K562 (cell line): ENCODE measurements around the gene FAM20C. TPM values are rescaled to one million over a fixed set of nuclear protein-coding genes. Genes with fewer than 3 reads are reported as not detected.

Source experiments
- ATAC-seq: fragments of 200-7000 bp; cut with Tn5 transposase; 3 replicates; pipeline ENCODE4 v1.9.1; 2020; ENCODE audit warnings: moderate library complexity
- BruUV-seq: library from RNA; stranded (reverse); fragments of 400-500 nt; replicated peaks from 2 replicates; lab custom pipeline; 2021; lab: Mats Ljungman, UMichigan
- CTCF ChIA-PET: fragments of 300-600 bp; formaldehyde crosslinking; extraction: SDS; loops from one replicate; lab custom pipeline; 2021; ENCODE audit warnings: low intra/inter-chr PET ratio; lab: Yijun Ruan, JAX
- POLR2A ChIA-PET: fragments of 300-600, 350-650 bp; sonication (Branson Sonifier 250); formaldehyde crosslinking; extraction: SDS; loops from one replicate; lab custom pipeline; 2021; ENCODE audit warnings: antibody characterized with exemption, inconsistent platforms; lab: Yijun Ruan, JAX
- DNase-seq, 4 experiments: peaks; one replicate each; pipeline versions ENCODE4 v3.0.0 to v3.0.0-alpha.2; 2011 to 2018; ENCODE audit warnings: low spot score in 3 of 4, mixed read lengths in 3 of 4; ENCODE audit errors: extremely low read depth in 1 of 4
- FAIRE-seq: peaks from 2 replicates; lab custom pipeline; 2011; peaks lifted over from hg19 to GRCh38; lab: Jason Lieb, UNC
- H2AFZ ChIP-seq: 2 replicates; pipeline ENCODE4 v1.6.0; 2011; ENCODE audit warnings: low read depth, low read length, control low read depth, inconsistent platforms
- H3K27ac ChIP-seq: fragments of 200-600 bp; 3 replicates; pipeline ENCODE4 v1.8.0; 2011; ENCODE audit warnings: low read depth, mild to moderate bottlenecking, control low read depth, inconsistent platforms, low read length, moderate library complexity, mixed read lengths; ENCODE audit errors: extremely low read depth
- H3K27me3 ChIP-seq, 2 experiments: fragments of 300-600 bp in 1 of 2; 2 replicates in 1 of 2; 3 replicates in 1 of 2; pipeline versions ENCODE4 v1.6.0 to v1.8.0; 2011; ENCODE audit warnings: inconsistent platforms in 2 of 2, low read length in 2 of 2, mild to moderate bottlenecking in 1 of 2, mixed read lengths in 1 of 2, moderate library complexity in 1 of 2; ENCODE audit not compliant: control insufficient read depth in 2 of 2, insufficient read depth in 2 of 2
- H3K36me3 ChIP-seq: fragments of 300-600 bp; 3 replicates; pipeline ENCODE4 v1.8.0; 2011; ENCODE audit warnings: mild to moderate bottlenecking, low read length, inconsistent platforms; ENCODE audit not compliant: control insufficient read depth, insufficient read depth
- H3K4me1 ChIP-seq, 2 experiments: fragments of 200-600 bp in 1 of 2; replicated peaks in 1 of 2; 2 replicates in 1 of 2; 3 replicates in 1 of 2; pipeline versions ENCODE4 v1.5.1 to v1.8.0; 2011; ENCODE audit warnings: inconsistent platforms in 2 of 2, low read length in 2 of 2, mild to moderate bottlenecking in 1 of 2, mixed read lengths in 1 of 2, moderate library complexity in 1 of 2; ENCODE audit not compliant: control insufficient read depth in 2 of 2, insufficient read depth in 2 of 2
- H3K4me2 ChIP-seq: 2 replicates; pipeline ENCODE4 v1.6.1; 2011; ENCODE audit warnings: low read length, control low read depth, inconsistent platforms, mixed read lengths; ENCODE audit not compliant: insufficient read depth
- H3K4me3 ChIP-seq: fragments of 200-600 bp; sonication (generic), shearing (Covaris generic); 2 replicates; pipeline ENCODE4 v1.5.1; 2016; ENCODE audit warnings: control low read depth, inconsistent platforms
- H3K79me2 ChIP-seq: fragments of 200-600 bp; 3 replicates; pipeline ENCODE4 v1.8.0; 2011; ENCODE audit warnings: low read length, inconsistent platforms; ENCODE audit not compliant: control insufficient read depth, insufficient read depth
- H3K9ac ChIP-seq, 2 experiments: 2 replicates each; pipeline versions ENCODE4 v1.6.0 to v1.6.1; 2011; ENCODE audit warnings: low read depth in 2 of 2, low read length in 2 of 2, control low read depth in 1 of 2, inconsistent platforms in 1 of 2, mild to moderate bottlenecking in 1 of 2, mixed read lengths in 1 of 2; ENCODE audit not compliant: insufficient read depth in 1 of 2
- H3K9me1 ChIP-seq: one replicate; pipeline ENCODE4 v1.6.0; 2011; ENCODE audit warnings: inconsistent platforms, mild to moderate bottlenecking, low read length, moderate library complexity; ENCODE audit not compliant: control insufficient read depth, insufficient read depth
- H3K9me3 ChIP-seq: replicated peaks from 2 replicates; pipeline ENCODE4 v1.5.1; 2011; ENCODE audit warnings: low read depth, low read length, inconsistent platforms; ENCODE audit not compliant: control insufficient read depth, insufficient read depth
- H4K20me1 ChIP-seq: replicated peaks from 2 replicates; pipeline ENCODE4 v1.6.1; 2011; ENCODE audit warnings: low read length, inconsistent platforms, mixed read lengths; ENCODE audit not compliant: control insufficient read depth, insufficient read depth
- ARNT ChIP-seq, 2 experiments: fragments of 450-650 bp; IDR thresholded peaks; 2 replicates each; pipeline ENCODE4 v1.6.1; 2016; ENCODE audit warnings: mild to moderate bottlenecking in 1 of 2
- BRD4 ChIP-seq: fragments of 200-600 bp; sonication (generic); IDR thresholded peaks from 2 replicates; pipeline ENCODE4 v1.6.1; 2017; ENCODE audit warnings: inconsistent platforms
- MYNN ChIP-seq, 2 experiments: sonication (generic); formaldehyde crosslinking in 1 of 2; IDR thresholded peaks; 2 replicates each; pipeline versions ENCODE4 v1.5.0 to v1.6.1; 2016 to 2020; ENCODE audit warnings: antibody characterized with exemption in 1 of 2, missing genetic modification reagents in 1 of 2
- RBM22 ChIP-seq: fragments of 200-400 bp; formaldehyde crosslinking; IDR thresholded peaks from 2 replicates; pipeline ENCODE4 v1.6.1; 2018; ENCODE audit warnings: low read length, low read depth; ENCODE audit not compliant: poor library complexity, severe bottlenecking
- ZHX1 ChIP-seq: fragments of 150-350 bp; conservative IDR thresholded peaks from 2 replicates; pipeline ENCODE4 v1.6.1; 2014; ENCODE audit warnings: low read length
- ZKSCAN8 ChIP-seq: fragments of 200-800 bp; sonication (Bioruptor generic); IDR thresholded peaks from 2 replicates; pipeline ENCODE4 v1.6.1; 2016; ENCODE audit warnings: missing genetic modification characterization, missing compliant biosample characterization
- ZNF764 ChIP-seq: fragments of 250-450 bp; sonication (Bioruptor Pico); IDR thresholded peaks from 2 replicates; pipeline ENCODE4 v1.4.0; 2020; ENCODE audit warnings: low read depth, mild to moderate bottlenecking, moderate library complexity
- ZSCAN29 ChIP-seq: fragments of 450-650 bp; IDR thresholded peaks from 2 replicates; pipeline ENCODE4 v1.6.1; 2017
- WGBS: fragments of 100-300 bp; shearing (Covaris generic); methylation state at CpG from one replicate; pipeline ENCODE4 v1.1.6; 2016; ENCODE audit warnings: low coverage, mixed read lengths; ENCODE audit not compliant: insufficient coverage; ENCODE audit errors: missing lambda C conversion rate; 5-methylcytosine and 5-hydroxymethylcytosine counted together
- in situ Hi-C: fragments of 300-500 bp; cut with MboI; formaldehyde crosslinking; loops from 4 replicates; pipeline ENCODE4 v1.15.0; 2018; ENCODE audit warnings: inconsistent platforms, mixed read lengths
- intact Hi-C: fragments of 100-400 bp; cut with micrococcal nuclease; formaldehyde crosslinking; loops from 2 replicates; pipeline ENCODE4 v1.14.2; 2022
- polyA plus RNA-seq, 8 experiments: library from polyadenylated mRNA; depleted of rRNA in 4 of 8; stranded (reverse) in 5 of 8; unstranded in 3 of 8; fragments of >200 nt; fragmentation: Nextera tagmentation in 2 of 8; fragmentation: Illumina TruSeq in 1 of 8; extraction: Ambion mirVana in 2 of 8; extraction: Trizol in 1 of 8; gene quantifications; 2 replicates each; pipeline versions ENCODE4 v1.2.1 to v1.2.3, GENCODE V29; 2011 to 2014; ENCODE audit warnings: inconsistent platforms in 1 of 8, missing spikeins in 1 of 8
- total RNA-seq, 7 experiments: library from RNA; depleted of rRNA in 6 of 7; stranded (reverse); fragments of >200 nt in 6 of 7; fragmentation: Illumina TruSeq in 2 of 7; extraction: Trizol in 2 of 7; gene quantifications; 2 replicates each; pipeline versions ENCODE4 v1.2.1 to v1.2.3, GENCODE V29; 2011 to 2021; ENCODE audit warnings: low replicate concordance in 1 of 7
- TF ChIP-seq, protein P1 (sequence below): fragments of 450-650 bp; conservative IDR thresholded peaks from 2 replicates; pipeline ENCODE4 v1.6.1; 2016; ENCODE audit warnings: missing genetic modification characterization, low read depth, mild to moderate bottlenecking, control low read depth, missing compliant biosample characterization

FAM20C gene
- total and polyA plus RNA-seq, 9 of the 15 experiments (the other 6 are each of a cell fraction or from before 2014, with no cell fraction given), result 0.09 TPM; not detected in 8

DNA sequence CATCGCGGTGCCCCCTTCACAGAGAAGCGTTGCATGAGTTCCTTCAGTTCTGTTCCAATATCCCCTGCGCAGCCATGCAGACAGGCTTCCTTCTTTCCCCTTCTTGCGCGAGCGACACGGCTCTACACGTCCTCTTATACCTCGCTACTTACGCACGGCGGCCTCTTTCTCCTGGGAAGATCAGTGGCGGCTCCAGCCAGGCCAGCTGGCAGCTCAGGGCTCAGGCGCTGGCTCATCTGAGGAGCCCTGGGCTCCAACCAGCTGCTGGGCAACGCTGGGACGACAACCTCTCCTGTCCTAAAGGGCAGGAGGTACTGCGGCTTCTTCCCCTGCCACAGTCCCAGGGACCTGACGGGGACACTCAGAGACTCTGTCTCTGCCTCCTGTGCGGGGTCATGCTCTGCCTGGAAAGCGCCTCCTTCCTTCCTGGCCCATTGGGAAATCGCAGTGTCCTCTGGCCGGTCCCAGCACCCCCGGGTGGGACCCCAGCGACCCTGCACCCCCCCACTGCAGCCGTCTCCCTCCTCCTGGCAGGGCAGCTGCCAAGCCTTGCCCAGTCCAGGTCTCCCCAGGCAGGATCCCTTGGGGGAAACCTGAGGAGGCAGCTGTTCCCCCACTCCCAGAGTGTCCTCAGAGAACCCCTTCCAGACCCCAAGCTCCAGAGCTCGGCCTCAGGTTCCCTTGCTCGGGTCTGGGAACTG, 5.0 kb upstream of the FAM20C start:
- Histone ChIP-seq H3K4me2 (no peak overlapping the region), H3K27me3 (peaks cover 70 to 91% of the 10 kb centered on the region in 2 experiments), H3K4me1 (peaks cover 0 to 51% of the 10 kb centered on the region in 2 experiments; a peak in 3 of 5 replicates), H3K36me3 (no peaks in the 10 kb centered on the region), H4K20me1 (peaks cover 19% of the 10 kb centered on the region), H3K9ac (peak overlapping the region in 1 of 2 experiments; percentile 50; a peak in 1 of 4 replicates), H3K9me1 (peaks cover 3% of the 10 kb centered on the region), H3K79me2 (no peaks in the 10 kb centered on the region), H3K4me3 (no peak overlapping the region), H3K27ac (no peak overlapping the region), H3K9me3 (no peaks in the 10 kb centered on the region; the same call in 1 of the 2 replicates), H2AFZ (no peak overlapping the region)
- ChIA-PET CTCF (no interaction called here), POLR2A (interaction anchor here (0.6 to 1.5 kb wide), 3 partner anchors 8 to 1495 kb away, joined by 3 to 6 read pairs (median 3); no protein-coding TSS in a partner anchor)
- ATAC-seq (peak; percentile 12; the same call in 1 of the 3 replicates), DNase-seq (no peak), FAIRE-seq (no peak)
- WGBS, result 10% methylated on average over 22 of the region's 28 CpGs
- no peak for TF ChIP-seq ZKSCAN8 (CRISPR knock-in tag)
- TF ChIP-seq ZSCAN29, result no peak
- no peak for TF ChIP-seq ZNF764 (CRISPR knock-in tag)
- TF ChIP-seq ZHX1, result no peak
- no peak for TF ChIP-seq MYNN (IDR thresholded peaks at IDR 0.05)
- no peak for TF ChIP-seq MYNN (CRISPR knock-in tag; IDR thresholded peaks at IDR 0.05)
- TF ChIP-seq, protein P1, sequence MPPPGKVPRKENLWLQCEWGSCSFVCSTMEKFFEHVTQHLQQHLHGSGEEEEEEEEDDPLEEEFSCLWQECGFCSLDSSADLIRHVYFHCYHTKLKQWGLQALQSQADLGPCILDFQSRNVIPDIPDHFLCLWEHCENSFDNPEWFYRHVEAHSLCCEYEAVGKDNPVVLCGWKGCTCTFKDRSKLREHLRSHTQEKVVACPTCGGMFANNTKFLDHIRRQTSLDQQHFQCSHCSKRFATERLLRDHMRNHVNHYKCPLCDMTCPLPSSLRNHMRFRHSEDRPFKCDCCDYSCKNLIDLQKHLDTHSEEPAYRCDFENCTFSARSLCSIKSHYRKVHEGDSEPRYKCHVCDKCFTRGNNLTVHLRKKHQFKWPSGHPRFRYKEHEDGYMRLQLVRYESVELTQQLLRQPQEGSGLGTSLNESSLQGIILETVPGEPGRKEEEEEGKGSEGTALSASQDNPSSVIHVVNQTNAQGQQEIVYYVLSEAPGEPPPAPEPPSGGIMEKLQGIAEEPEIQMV (tag), result no peak
- no peak for TF ChIP-seq BRD4
- TF ChIP-seq RBM22, result no peak
- TF ChIP-seq ARNT (IDR thresholded peaks at IDR 0.05), result no peak
- BruUV-seq, result no TSS peak
- intact Hi-C loops (no loop called here), in situ Hi-C loops (no loop called here)
